Skeletal muscle tissue (tissue), 4 donors: ENCODE measurements around the gene INCENP. TPM values are rescaled to one million over a fixed set of nuclear protein-coding genes. Genes with fewer than 3 reads are reported as not detected.
"Not testable (repeated sequence)": the region's sequence is repeated elsewhere in the genome, so short reads cannot be mapped to it uniquely, and the experiment has no call there.

Experiments used
- H3K27ac ChIP-seq: one replicate; pipeline ENCODE4 v1.7.0; 2013; ENCODE audit warnings: mild to moderate bottlenecking, low read depth, low read length, inconsistent platforms
- H3K27me3 ChIP-seq, 3 donors: one replicate each; pipeline ENCODE4 v1.7.0; 2013; ENCODE audit warnings: low read length in 3 of 3; ENCODE audit not compliant: control insufficient read depth in 3 of 3, insufficient read depth in 3 of 3
- H3K36me3 ChIP-seq, 3 donors: one replicate each; pipeline ENCODE4 v1.7.0; 2013; ENCODE audit warnings: low read length in 3 of 3; ENCODE audit not compliant: control insufficient read depth in 3 of 3, insufficient read depth in 3 of 3
- H3K4me1 ChIP-seq, 3 donors: one replicate each; pipeline ENCODE4 v1.7.0; 2013; ENCODE audit warnings: low read length in 3 of 3, mild to moderate bottlenecking in 3 of 3; ENCODE audit not compliant: control insufficient read depth in 3 of 3, insufficient read depth in 3 of 3
- H3K4me3 ChIP-seq, 3 donors: one replicate each; pipeline ENCODE4 v1.7.0; 2013; ENCODE audit warnings: low read length in 3 of 3
- H3K9ac ChIP-seq, 3 donors: one replicate each; pipeline ENCODE4 v1.7.0; 2013; ENCODE audit warnings: low read length in 3 of 3, mild to moderate bottlenecking in 3 of 3, moderate library complexity in 2 of 3, low read depth in 1 of 3
- H3K9me3 ChIP-seq, 3 donors: one replicate each; pipeline ENCODE4 v1.7.0; 2013; ENCODE audit warnings: low read length in 3 of 3; ENCODE audit not compliant: control insufficient read depth in 3 of 3
- total RNA-seq: library from RNA; depleted of rRNA; stranded (reverse); fragments of >200 nt; gene quantifications from one replicate; pipeline ENCODE4 v1.2.3, GENCODE V29; 2014
- donor health status: Osteomylitis.

Gene INCENP
- total RNA-seq, 1 donor from 2014 or later: 6.8 TPM

DNA sequence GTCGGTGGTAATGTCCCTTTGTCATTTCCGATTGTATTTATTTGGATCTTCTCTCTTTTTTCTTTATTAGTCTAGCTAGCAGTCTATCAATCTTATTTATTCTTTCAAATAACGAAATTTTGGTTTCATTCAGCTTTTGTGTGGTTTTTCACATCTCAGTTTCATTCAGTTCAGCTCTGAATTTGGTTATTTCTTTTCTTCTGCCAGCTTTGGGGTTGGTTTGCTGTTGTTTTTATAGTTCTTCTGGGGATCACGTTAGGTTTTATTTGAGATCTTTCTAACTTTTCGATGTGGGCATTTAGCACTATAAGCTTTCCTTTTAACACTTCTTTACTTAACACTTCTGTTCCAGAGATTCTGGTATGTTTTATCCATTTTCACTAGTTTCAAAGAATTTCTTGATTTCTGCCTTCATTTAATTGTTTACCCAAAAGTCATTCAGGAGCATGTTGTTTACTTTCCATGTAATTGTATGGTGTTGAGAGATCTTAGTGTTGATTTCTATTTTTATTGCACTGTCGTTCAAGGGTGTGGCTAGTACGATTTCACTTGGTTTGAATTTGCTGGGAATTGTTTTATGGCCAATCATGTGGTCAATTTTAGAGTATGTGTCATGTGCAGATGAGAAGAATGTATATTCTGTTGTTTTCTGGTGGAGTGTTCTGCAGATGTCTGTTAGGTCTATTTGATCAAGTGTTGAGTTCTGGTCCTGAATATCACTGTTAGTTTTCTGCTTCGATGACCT, 58.5 kb downstream of the INCENP start:
- H3K9ac ChIP-seq: no peak overlapping the region
- H3K9me3 ChIP-seq: no peaks in the 10 kb centered on the region
- peaks cover 0 to 4% (median 0%) of the 10 kb centered on the region in 3 donors for H3K27me3 ChIP-seq
- no peaks in the 10 kb centered on the region for H3K36me3 ChIP-seq
- no peak overlapping the region for H3K4me3 ChIP-seq
- no peaks in the 10 kb centered on the region for H3K4me1 ChIP-seq
- no peak overlapping the region for H3K27ac ChIP-seq

DNA sequence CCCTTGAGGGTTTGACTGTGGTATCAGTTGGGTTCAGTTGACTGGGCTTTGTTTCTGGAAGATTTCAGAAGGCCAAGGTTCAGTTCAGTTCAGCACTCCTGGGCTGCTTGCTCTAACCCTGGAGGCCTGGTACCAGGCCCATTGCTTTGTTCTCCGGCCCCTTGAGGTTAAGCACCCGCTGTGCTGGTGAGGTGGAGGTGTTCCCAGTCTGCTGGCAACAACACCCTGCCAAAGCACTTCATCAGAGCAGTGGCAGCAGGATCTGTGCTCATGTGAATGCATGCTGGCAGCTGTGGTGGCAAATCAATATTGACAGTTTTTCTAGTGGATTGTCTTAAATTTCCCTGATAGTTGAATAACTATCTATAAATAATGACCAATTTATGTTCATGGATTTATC, 62.4 kb downstream of the INCENP start:
- H3K27ac ChIP-seq: no peak overlapping the region

GRCh38 chr11:62190011-62190410, 66.2 kb downstream of the INCENP start, which contains the start of gene SCGB1D1:
TSS of gene SCGB1D1 (plus strand) at chr11:62190216. CDS start at chr11:62190285, 69 bp downstream.
- H3K4me1 ChIP-seq: no peaks in the 10 kb centered on the region
- H3K36me3 ChIP-seq: no peaks in the 10 kb centered on the region
- H3K4me3 ChIP-seq: no peak within 1 kb of the TSS
- H3K9me3 ChIP-seq: no peaks in the 10 kb centered on the region
- H3K27me3 ChIP-seq: peaks cover 20 to 26% (median 23%) of the 10 kb centered on the region in 3 donors
- no peak within 1 kb of the TSS for H3K27ac ChIP-seq
- H3K9ac ChIP-seq: no peak within 1 kb of the TSS

More for the DNA sequence above, 62.4 kb downstream of the INCENP start:
- Histone ChIP-seq H3K36me3 (no peaks in the 10 kb centered on the region), H3K4me3 (no peak overlapping the region), H3K4me1 (no peaks in the 10 kb centered on the region), H3K9ac (no peak overlapping the region), H3K9me3 (no peaks in the 10 kb centered on the region), H3K27me3 (peaks cover 7 to 12% (median 9%) of the 10 kb centered on the region in 3 donors)

DNA sequence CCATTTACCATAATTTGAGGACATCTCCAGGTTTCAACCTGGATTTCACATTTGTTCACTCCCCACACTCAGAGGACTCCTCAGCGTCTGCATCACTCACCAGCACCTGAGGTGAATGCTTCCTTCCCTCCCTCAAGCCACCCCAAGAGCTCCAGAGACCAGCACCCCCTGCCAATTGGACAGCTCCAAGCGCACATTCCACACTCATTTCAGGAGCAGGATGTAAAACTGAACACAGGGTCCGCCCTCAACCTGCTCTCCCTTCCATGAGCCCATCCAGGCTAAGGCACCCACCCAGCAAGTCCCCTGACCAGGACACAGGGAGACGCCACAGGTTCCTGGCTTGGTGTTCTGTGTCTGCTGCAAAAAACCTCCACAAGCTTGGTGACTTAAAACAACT, 70.1 kb downstream of the INCENP start:
- Histone ChIP-seq H3K27ac (no peak overlapping the region), H3K9ac (no peak overlapping the region), H3K9me3 (no peaks in the 10 kb centered on the region), H3K36me3 (no peaks in the 10 kb centered on the region), H3K4me3 (no peak overlapping the region), H3K4me1 (no peaks in the 10 kb centered on the region), H3K27me3 (peaks cover 29 to 38% (median 34%) of the 10 kb centered on the region in 3 donors)

DNA sequence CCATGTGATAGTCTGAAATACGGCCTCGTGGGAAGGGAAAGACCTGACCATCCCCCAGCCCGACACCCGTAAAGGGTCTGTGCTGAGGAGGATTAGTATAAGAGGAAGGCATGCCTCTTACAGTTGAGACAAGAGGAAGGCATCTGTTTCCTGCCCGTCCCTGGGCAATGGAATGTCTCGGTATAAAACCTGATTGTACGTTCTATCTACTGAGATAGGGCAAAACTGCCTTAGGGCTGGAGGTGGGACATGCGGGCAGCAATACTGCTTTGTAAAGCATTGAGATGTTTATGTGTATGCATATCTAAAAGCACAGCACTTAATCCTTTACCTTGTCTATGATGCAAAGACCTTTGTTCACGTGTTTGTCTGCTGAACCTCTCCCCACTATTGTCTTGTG, 71.2 kb downstream of the INCENP start:
- peaks cover 27 to 29% (median 29%) of the 10 kb centered on the region in 3 donors for H3K27me3 ChIP-seq
- H3K4me3 ChIP-seq, H3K36me3 ChIP-seq, H3K9me3 ChIP-seq, H3K4me1 ChIP-seq, H3K9ac ChIP-seq, H3K27ac ChIP-seq: not testable (repeated sequence)

GRCh38 chr11:62195945-62196344, 72.1 kb downstream of the INCENP start:
- H3K4me1 ChIP-seq: no peaks in the 10 kb centered on the region
- no peaks in the 10 kb centered on the region for H3K9me3 ChIP-seq
- H3K36me3 ChIP-seq: no peaks in the 10 kb centered on the region
- H3K9ac ChIP-seq: no peak overlapping the region
- H3K27me3 ChIP-seq: peaks cover 26% of the 10 kb centered on the region in 3 donors
- no peak overlapping the region for H3K4me3 ChIP-seq
- H3K27ac ChIP-seq: no peak overlapping the region

DNA sequence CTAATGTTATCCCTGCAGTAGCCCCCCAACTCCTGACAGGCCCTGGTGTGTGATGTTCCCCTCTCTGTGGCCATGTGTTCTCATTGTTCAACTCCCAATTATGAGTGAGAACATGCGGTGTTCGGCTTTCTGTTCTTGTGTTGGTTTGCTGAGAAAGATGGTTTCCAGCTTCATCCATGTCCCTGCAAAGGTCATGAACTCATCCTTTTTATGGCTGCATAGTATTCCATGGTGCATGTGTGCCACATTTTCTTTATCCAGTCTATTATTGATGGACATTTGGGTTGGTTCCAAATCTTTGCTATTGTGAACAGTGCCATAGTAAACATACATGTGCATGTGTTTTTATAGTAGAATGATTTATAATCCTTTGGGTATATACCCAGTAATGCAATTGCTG, 73.6 kb downstream of the INCENP start:
- H3K27ac ChIP-seq, H3K4me3 ChIP-seq, H3K4me1 ChIP-seq, H3K9me3 ChIP-seq, H3K36me3 ChIP-seq, H3K9ac ChIP-seq: not testable (repeated sequence)
- peaks cover 18 to 26% (median 25%) of the 10 kb centered on the region in 3 donors for H3K27me3 ChIP-seq

DNA sequence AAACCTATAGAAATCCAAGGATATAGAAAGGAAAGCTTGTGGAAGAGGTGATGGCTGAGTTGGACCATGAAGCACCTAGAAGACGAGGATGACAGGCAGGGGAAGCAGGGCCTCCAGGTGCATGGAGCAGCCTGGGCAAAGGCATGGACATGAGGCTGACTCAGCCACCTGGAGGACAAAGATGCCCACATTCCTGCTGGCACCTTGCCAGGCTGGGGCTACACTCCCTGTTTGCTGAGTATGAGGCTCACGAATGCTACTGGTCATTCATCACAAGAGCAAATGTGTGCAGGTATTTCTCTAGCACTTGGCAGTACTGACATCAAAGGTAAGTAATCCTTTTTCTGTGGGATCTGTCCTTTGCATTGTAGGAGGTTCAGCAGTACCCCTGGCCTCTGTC, 77.6 kb downstream of the INCENP start:
- no peak overlapping the region for H3K9ac ChIP-seq
- H3K36me3 ChIP-seq: no peaks in the 10 kb centered on the region
- H3K9me3 ChIP-seq: no peaks in the 10 kb centered on the region
- H3K27me3 ChIP-seq: peaks cover 4 to 8% (median 7%) of the 10 kb centered on the region in 3 donors
- H3K4me3 ChIP-seq: no peak overlapping the region
- no peak overlapping the region for H3K27ac ChIP-seq
- no peaks in the 10 kb centered on the region for H3K4me1 ChIP-seq

Other genes starting within 250 kb of the INCENP start
- 43.3 TPM for gene FADS3, start 232.5 kb upstream of the INCENP start, total RNA-seq
- gene RAB3IL1, start 206.4 kb upstream of the INCENP start, total RNA-seq: 9.4 TPM
- 2.1 TPM for gene BEST1, start 173.7 kb upstream of the INCENP start, total RNA-seq
- 276 TPM for gene FTH1, start 156.4 kb upstream of the INCENP start, total RNA-seq
- gene SCGB1D1, start 66.2 kb downstream of the INCENP start, total RNA-seq: not detected
- gene SCGB2A1, start 84.7 kb downstream of the INCENP start, total RNA-seq: not detected
- gene SCGB1D2, start 118.2 kb downstream of the INCENP start, total RNA-seq: not detected
- gene SCGB2A2, start 146.1 kb downstream of the INCENP start, total RNA-seq: not detected
- gene SCGB1D4, start 175.1 kb downstream of the INCENP start, total RNA-seq: not detected
- gene ASRGL1, start 213.4 kb downstream of the INCENP start, total RNA-seq: 3.7 TPM